Caco-2 (cell line): ENCODE results near the gene TRAF1. TPM values are rescaled to one million over a fixed set of nuclear protein-coding genes. Genes with fewer than 3 reads are reported as not detected.

Source experiments
- BruUV-seq: library from RNA; stranded (reverse); fragments of 400-500 nt; replicated peaks from 2 replicates; lab custom pipeline; 2021; lab: Mats Ljungman, UMichigan
- CTCF ChIA-PET: fragments of 300-600 bp; sonication (Branson Sonifier 250); formaldehyde crosslinking; loops from one replicate; lab custom pipeline; 2022; ENCODE audit warnings: antibody characterized with exemption; lab: Charles Lee
- POLR2A ChIA-PET: fragments of 300-600 bp; sonication (Branson Sonifier 250); formaldehyde crosslinking; loops from one replicate; lab custom pipeline; 2022; ENCODE audit warnings: antibody characterized with exemption; lab: Charles Lee
- DNase-seq, 2 experiments: peaks; one replicate each; pipeline versions ENCODE4 v3.0.0 to v3.0.0-alpha.2; 2020 to 2022
- H3K27me3 ChIP-seq: replicated peaks from 2 replicates; pipeline ENCODE4 v1.6.0; 2011; ENCODE audit warnings: low read length; ENCODE audit not compliant: control insufficient read depth, insufficient read depth
- H3K36me3 ChIP-seq: 2 replicates; pipeline ENCODE4 v1.5.1; 2011; ENCODE audit warnings: low read length; ENCODE audit not compliant: control insufficient read depth, insufficient read depth
- H3K4me1 ChIP-seq: fragments of 250-450 bp; sonication (Bioruptor Pico); 2 replicates; pipeline ENCODE4 v1.5.1; 2020; ENCODE audit warnings: mild to moderate bottlenecking
- H3K4me3 ChIP-seq: 2 replicates; pipeline ENCODE4 v1.5.1; 2011; ENCODE audit warnings: low read depth, mild to moderate bottlenecking, control low read depth, low read length
- H3K9me3 ChIP-seq: fragments of 250-450 bp; sonication (Bioruptor Pico); 2 replicates; pipeline ENCODE4 v1.5.1; 2020; ENCODE audit warnings: mild to moderate bottlenecking, moderate library complexity
- H3K27ac Mint-ChIP-seq: one replicate; pipeline ENCODE4 v1.8.0; 2022; ENCODE audit warnings: mixed read lengths; ENCODE audit not compliant: unreplicated experiment
- H3K27me3 Mint-ChIP-seq: one replicate; pipeline ENCODE4 v1.8.0; 2022; ENCODE audit warnings: mixed read lengths; ENCODE audit not compliant: insufficient read depth, unreplicated experiment
- H3K36me3 Mint-ChIP-seq: one replicate; pipeline ENCODE4 v1.8.0; 2022; ENCODE audit warnings: mild to moderate bottlenecking, mixed read lengths; ENCODE audit not compliant: insufficient read depth, unreplicated experiment
- H3K4me1 Mint-ChIP-seq: one replicate; pipeline ENCODE4 v1.8.0; 2022; ENCODE audit warnings: low read depth, mixed read lengths; ENCODE audit not compliant: unreplicated experiment
- H3K4me3 Mint-ChIP-seq: one replicate; pipeline ENCODE4 v1.8.0; 2022; ENCODE audit warnings: mild to moderate bottlenecking, moderate library complexity, mixed read lengths; ENCODE audit not compliant: unreplicated experiment
- H3K9me3 Mint-ChIP-seq: one replicate; pipeline ENCODE4 v1.8.0; 2022; ENCODE audit warnings: mixed read lengths; ENCODE audit not compliant: unreplicated experiment
- CTCF ChIP-seq, 2 experiments: fragments of 200-600 bp in 1 of 2; IDR thresholded peaks; 1 replicate in 1 of 2; 2 replicates in 1 of 2; pipeline versions ENCODE4 v1.5.1 to v1.8.0; 2011 to 2022; ENCODE audit warnings: antibody characterized with exemption in 1 of 2, control low read depth in 1 of 2, inconsistent platforms in 1 of 2, low read depth in 1 of 2, low read length in 1 of 2, mild to moderate bottlenecking in 1 of 2, moderate library complexity in 1 of 2; ENCODE audit not compliant: insufficient read depth in 1 of 2, severe bottlenecking in 1 of 2, unreplicated experiment in 1 of 2
- intact Hi-C: fragments of 100-400 bp; cut with micrococcal nuclease; formaldehyde crosslinking; loops from one replicate; pipeline ENCODE4 v1.10.0; 2022; ENCODE audit not compliant: unreplicated experiment
- total RNA-seq: library from RNA; stranded (reverse); gene quantifications from 2 replicates; pipeline ENCODE4 v1.2.3, GENCODE V29; 2022

The TRAF1 gene
- total RNA-seq, 1 experiment from 2014 or later, result 1.1 TPM

- Mint-ChIP-seq H3K27me3 (no peaks in the 10 kb centered on the region), H3K27ac (no peak overlapping the region), H3K4me3 (no peak overlapping the region), H3K9me3 (no peaks in the 10 kb centered on the region), H3K36me3 (no peaks in the 10 kb centered on the region), H3K4me1 (no peaks in the 10 kb centered on the region)
- no peak for TF ChIP-seq CTCF (IDR thresholded peaks at IDR 0.05; ENCODE audit: insufficient read depth in 1 of 2, low read depth in 1 of 2, low read length in 1 of 2, severe bottlenecking in 1 of 2, unreplicated experiment in 1 of 2)
- Histone ChIP-seq H3K27me3 (no peaks in the 10 kb centered on the region), H3K9me3 (no peaks in the 10 kb centered on the region), H3K36me3 (no peaks in the 10 kb centered on the region), H3K4me1 (no peaks in the 10 kb centered on the region), H3K4me3 (no peak overlapping the region)
- ChIA-PET CTCF (no interaction called here), POLR2A (no interaction called here)
- no TSS peak for BruUV-seq
- DNase-seq, result no peak
- intact Hi-C loops, result no loop called here
Observed at GRCh38 chr9:120949290-120949689, 22.7 kb upstream of the TRAF1 start.

GRCh38 chr9:120948824-120949223 is 22.2 kb upstream of the TRAF1 start:
- Mint-ChIP-seq H3K27ac (no peak overlapping the region), H3K4me1 (no peaks in the 10 kb centered on the region), H3K27me3 (no peaks in the 10 kb centered on the region), H3K36me3 (no peaks in the 10 kb centered on the region), H3K4me3 (no peak overlapping the region), H3K9me3 (no peaks in the 10 kb centered on the region)
- H3K36me3 ChIP-seq, result no peaks in the 10 kb centered on the region
- no peaks in the 10 kb centered on the region for H3K9me3 ChIP-seq
- no peaks in the 10 kb centered on the region for H3K4me1 ChIP-seq
- POLR2A ChIA-PET, result no interaction called here
- no peak for TF ChIP-seq CTCF (IDR thresholded peaks at IDR 0.05; ENCODE audit: insufficient read depth in 1 of 2, low read depth in 1 of 2, low read length in 1 of 2, severe bottlenecking in 1 of 2, unreplicated experiment in 1 of 2)
- DNase-seq, result no peak
- CTCF ChIA-PET, result no interaction called here
- intact Hi-C loops, result no loop called here
- H3K4me3 ChIP-seq, result no peak overlapping the region
- no peaks in the 10 kb centered on the region for H3K27me3 ChIP-seq
- BruUV-seq, result no TSS peak

- TF ChIP-seq CTCF (IDR thresholded peaks at IDR 0.05; ENCODE audit: insufficient read depth in 1 of 2, low read depth in 1 of 2, low read length in 1 of 2, severe bottlenecking in 1 of 2, unreplicated experiment in 1 of 2), result no peak
- BruUV-seq, result no TSS peak
- Histone ChIP-seq H3K4me3 (no peak overlapping the region), H3K4me1 (no peaks in the 10 kb centered on the region), H3K9me3 (no peaks in the 10 kb centered on the region), H3K27me3 (no peaks in the 10 kb centered on the region), H3K36me3 (no peaks in the 10 kb centered on the region)
- POLR2A ChIA-PET, result no interaction called here
- H3K27me3 Mint-ChIP-seq, result no peaks in the 10 kb centered on the region
- no peak overlapping the region for H3K4me3 Mint-ChIP-seq
- H3K36me3 Mint-ChIP-seq, result no peaks in the 10 kb centered on the region
- no peaks in the 10 kb centered on the region for H3K4me1 Mint-ChIP-seq
- DNase-seq, result no peak
- CTCF ChIA-PET, result no interaction called here
- intact Hi-C loops, result no loop called here
- no peak overlapping the region for H3K27ac Mint-ChIP-seq
- H3K9me3 Mint-ChIP-seq, result no peaks in the 10 kb centered on the region
Observed at GRCh38 chr9:120947222-120947621, 20.6 kb upstream of the TRAF1 start.
